GM19351 (cell line): Measurements from ENCODE around the gene PRPF38A.
"Not testable (repeated sequence)": the region's sequence is repeated elsewhere in the genome, so short reads cannot be mapped to it uniquely, and the experiment has no call there.

Experiments
- ATAC-seq: cut with Tn5 transposase; IDR thresholded peaks from one replicate; pipeline ENCODE4 v1.9.1; 2021; ENCODE audit warnings: mild to moderate bottlenecking, moderate library complexity; ENCODE audit not compliant: unreplicated experiment

PRPF38A gene, protein sequence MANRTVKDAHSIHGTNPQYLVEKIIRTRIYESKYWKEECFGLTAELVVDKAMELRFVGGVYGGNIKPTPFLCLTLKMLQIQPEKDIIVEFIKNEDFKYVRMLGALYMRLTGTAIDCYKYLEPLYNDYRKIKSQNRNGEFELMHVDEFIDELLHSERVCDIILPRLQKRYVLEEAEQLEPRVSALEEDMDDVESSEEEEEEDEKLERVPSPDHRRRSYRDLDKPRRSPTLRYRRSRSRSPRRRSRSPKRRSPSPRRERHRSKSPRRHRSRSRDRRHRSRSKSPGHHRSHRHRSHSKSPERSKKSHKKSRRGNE

DNA sequence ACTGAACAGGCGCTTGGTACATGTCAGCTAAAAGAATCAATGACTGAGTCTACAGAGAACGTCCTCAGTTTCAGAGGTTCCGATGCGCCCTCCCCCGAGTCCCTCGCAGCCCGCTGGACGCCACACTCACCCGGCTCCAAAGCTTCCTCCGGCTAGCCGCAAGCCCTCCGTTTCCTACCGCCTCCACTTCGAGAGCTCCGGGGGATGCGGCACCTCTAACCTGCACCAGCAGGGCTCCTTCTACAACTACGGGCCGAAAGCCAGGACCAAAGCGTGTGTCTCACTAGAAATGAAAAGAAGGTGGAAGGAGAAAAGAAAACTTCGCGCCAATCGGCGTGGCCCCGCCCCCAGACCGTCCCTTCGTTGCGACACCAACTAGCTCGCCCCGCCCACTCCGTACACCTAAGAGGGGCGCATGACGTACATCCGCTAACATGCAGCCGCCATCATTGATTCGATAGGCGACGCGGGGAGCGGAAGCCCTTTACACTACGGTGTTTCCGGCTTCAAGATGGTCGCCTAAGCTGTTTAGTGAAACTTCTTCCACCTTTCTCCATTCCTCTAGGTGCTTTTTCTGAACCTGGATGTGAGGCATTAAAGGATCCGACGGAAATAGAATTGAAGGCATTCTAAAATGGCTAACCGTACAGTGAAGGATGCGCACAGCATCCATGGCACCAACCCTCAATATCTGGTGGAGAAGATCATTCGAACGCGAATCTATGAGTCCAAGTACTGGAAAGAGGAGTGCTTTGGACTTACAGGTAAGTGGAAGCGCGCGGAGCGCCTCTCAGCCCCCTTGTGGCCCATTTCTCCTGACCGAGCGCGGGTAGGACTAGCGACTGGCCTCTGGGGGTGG, at the start of gene PRPF38A, which contains the start of gene ORC1:
TSS of gene PRPF38A (plus strand) at position 487 of the 859 bp plus-strand sequence. CDS start at position 635, 148 bp downstream.
TSS of gene ORC1 (minus strand) at position 308 of the 859 bp plus-strand sequence. CDS start 2,200 bp downstream, outside the sequence.
- ATAC-seq, result peak; percentile 87

DNA sequence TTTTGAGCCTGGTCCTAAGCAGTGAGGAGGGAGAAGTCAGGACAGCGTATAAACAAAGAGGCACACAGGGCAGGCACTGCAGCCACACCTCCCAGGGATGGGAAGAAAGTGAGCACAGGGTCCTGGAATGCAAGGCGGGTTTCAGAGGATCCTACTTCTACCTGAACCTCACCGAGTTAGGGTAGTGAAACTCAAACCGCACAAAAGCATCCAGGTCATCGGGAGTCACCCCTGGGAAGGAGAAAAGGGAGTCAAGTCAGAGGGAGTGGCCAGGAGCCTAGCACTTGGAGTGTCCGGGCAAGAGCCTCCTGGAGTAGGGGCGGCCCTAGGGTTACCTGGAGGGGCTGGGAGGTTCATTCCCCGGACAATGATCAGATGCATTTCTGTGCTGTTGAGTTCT, 49.0 kb upstream of the PRPF38A start:
- no peak for ATAC-seq

DNA sequence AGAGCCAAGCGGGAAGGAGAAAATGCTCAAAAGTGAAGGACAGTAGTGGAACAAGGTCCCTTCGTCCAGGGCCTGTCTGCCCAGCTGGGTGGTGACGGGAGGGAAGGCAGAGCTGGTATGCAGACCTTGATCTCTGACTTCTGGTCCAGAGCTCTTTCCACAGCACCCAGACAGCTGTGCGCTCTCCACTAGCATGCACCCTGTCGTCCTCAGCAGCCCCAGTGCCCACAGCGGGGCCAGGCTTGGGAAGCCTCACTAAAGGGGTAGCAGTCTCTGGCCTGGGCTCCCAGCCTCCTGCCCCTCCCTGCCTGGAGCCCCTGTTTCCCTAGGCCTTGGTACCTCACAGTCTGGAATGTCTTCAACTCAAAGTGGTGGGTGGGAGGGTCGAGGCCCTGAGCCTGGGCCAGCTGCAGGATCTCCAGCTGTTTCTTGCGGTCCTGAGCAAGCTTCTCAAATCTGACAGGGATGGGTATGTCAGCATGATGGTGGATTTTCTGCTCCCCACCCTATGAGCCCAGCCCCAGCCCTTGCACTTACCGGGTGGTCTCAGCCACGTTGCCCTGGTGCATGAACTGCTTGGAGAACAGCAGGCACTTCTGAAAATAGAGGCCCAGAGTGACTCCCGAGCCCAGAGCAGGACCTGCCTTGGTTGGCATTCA, 48.4 kb upstream of the PRPF38A start:
- ATAC-seq, result no peak

DNA sequence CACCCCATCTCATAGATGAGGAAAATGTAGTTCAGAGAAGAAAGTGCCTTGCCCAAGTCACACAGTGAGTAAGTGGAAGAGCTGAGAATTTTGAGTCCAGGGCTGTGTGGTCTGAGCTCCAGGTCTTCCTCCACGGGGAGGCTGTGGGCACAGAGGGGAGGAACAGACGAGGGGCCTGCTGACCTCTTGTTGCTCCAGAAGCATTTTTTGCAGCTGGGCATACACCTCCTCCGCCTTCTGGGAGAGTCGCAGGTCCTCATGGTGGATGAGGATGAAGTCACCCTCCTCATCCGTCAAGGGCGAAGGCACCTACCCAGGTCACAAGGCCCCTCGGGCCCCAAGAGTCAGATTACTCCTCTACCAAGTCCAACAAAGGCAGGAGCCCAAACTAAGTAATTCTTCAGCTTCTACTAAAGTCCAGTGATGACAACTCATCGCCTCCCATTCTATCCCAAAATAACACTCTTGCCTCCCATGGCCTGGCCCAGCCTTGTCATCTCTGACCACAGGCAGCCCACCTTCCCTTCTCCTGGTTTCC, 47.5 kb upstream of the PRPF38A start:
- no peak for ATAC-seq

DNA sequence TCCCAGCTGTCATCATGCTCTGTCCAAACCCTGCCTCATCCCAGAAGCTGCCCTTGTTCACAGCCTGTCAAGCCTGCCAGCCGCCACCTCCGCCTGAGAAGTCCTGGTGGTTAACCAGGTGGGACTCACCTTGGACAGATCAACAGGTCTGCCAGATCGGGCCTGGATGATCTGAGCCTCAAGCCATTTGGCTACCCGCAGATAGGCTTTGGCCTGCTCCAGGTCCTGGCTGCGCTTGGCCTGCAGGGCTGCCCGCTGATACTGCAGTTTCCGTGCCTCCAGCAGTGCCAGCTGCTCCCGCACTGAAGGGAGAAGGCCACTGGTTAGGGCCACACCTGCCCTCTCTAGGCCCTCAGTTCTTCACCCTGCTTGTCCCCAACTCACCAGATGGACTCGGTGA, 47.0 kb upstream of the PRPF38A start:
- ATAC-seq, result no peak

DNA sequence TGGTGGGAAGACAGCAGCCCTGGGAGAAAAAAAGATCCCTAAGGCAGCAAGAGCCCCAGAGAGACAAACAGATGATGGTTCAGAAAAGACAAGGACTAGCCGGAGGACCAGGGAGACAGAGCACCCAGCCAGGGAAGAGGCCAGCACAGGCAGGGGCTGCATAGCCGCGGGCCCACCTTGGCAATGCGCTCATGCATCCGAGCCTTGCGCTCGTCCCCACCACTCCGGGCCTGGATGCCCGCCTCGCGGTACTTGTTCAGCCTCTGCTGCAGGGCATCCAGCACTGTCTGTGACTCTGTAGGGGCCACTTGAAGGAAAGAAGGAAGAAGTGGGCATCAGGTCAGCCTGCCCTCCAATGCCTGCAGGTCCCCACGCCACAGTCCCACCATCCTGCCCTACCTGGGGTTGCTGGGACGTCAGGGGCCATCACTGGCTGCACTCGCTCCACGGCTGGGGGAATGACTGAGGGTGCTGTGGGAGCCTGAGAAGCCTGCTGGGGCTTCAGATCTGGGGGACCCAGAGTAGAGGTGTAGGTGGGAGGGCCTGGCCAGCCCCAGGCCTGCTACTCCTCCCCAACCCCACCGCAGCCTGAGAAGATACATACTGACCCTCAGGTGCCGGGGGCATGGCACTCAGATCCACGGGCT, 45.4 kb upstream of the PRPF38A start:
- no peak for ATAC-seq

DNA sequence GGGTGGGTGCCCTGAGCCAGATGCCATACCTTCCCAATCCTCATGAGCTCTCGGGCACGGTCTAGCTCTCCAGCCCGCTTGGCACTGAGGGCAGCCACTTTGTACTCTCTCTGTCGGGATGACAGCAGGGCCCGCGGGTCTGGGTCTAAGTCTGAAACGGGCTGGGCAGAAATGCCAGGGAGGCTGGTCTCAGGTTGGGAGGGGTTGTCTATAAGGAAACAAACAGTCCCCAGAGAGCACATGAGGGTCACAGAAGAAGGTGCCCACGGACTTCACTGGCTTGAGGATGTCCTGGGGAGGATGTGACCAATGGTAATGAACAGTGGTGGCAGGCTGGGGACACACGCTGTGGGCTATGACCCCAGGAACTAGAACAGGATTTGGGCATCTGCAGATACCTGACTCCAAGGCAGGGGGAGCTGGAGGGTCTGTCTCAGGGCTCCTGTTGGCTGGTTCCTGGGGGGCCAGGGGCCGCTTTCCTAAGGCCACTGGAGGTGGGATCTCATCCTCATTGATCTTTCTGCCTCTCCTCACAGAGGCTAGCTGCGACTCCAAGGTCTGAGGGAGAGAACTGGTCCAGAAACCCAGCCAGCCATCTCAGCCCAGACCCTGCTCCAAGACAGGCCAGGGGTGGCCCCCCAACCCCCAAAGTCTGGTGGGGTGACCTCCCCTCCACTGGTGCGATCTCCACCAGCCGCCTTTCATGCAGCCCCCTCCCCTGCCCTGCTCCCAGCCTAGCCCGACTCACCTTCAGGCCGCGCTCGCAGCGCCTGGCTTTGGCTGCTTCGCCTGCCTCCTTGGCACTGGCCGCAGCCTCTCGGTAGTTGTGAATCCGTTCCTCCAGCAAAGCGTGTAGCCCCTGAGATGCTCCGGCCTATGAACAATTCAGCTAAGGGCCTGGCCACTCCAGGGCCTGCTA, 44.5 kb upstream of the PRPF38A start:
- no peak for ATAC-seq

DNA sequence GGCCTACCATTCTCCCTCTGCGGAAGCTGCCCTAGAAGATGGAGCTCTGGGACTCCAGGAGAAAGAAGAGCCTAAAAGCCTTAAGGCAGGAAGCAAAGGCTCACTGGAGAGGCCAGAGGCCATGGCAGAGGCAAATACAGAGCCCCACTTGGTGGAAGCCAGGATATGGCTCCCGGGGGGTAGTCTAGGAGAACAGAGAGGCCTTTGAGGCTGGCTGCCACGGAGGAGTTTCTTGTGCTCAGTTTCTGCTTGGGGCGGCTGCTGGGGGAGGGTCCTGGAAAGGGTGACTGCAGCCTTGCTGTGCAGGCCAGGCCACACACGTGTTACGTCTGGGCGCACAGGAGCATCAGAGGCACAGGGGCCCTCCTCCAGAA, 43.8 kb upstream of the PRPF38A start:
- no peak for ATAC-seq

DNA sequence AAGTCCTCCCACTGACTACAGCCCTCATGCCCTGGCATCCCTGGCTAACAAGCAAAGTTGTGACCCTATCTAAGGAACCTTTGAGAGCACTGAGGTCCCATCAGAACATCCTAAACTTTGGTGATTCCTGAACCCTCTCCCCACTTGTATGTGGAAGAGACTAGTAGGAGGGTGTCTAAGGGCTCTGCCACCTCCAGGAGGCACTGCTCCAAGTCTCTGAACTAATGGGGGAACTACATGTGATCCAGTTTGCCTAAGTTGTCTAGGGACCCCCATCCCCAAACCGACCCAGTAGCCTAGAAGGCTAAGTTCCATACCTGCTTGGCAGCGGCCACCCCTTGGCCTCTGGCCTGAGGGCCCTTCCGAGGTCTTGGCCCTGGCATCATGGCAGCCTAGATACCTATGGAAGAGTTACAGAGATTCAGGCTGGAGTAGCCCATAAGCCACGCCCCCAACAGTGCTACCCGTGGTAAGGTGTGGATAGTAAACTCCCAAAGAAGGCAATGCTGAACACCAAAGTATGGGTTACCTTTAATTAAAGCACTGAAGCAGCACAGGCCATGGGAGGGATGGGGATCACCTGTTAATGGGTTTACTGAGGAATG, 40.1 kb upstream of the PRPF38A start:
- no peak for ATAC-seq

DNA sequence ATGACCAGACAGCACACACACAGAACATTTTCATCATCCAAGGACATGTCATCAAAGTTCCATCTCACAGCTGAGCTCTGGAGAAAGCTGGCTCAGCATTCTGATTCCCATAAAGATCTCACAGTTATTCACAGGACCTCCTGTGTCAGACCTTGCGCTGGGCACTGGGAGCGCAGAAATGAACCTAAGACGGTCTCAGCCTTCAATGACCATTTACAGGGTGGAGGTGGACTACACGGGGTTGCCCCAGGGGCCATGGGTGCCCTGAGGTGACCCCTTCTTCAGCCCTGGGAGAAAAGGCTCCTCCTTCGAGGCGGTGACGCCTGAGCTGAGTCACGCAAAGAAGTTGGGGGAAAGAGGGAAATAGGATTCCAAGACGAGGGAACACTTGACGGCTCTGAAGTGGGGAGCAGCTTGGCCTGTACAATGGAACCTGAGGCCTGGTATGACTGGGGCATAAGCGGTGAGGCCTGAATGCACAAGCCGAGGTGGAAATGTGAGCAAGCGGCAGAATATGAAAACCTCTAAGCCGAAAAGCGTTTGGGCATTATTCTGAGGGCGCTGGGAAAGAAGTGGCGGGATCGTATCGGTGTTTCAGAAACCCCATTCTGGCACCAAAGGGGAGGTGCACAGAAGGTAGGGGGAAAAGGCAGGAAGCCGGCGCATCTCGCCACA, 39.2 kb upstream of the PRPF38A start:
- no peak for ATAC-seq

DNA sequence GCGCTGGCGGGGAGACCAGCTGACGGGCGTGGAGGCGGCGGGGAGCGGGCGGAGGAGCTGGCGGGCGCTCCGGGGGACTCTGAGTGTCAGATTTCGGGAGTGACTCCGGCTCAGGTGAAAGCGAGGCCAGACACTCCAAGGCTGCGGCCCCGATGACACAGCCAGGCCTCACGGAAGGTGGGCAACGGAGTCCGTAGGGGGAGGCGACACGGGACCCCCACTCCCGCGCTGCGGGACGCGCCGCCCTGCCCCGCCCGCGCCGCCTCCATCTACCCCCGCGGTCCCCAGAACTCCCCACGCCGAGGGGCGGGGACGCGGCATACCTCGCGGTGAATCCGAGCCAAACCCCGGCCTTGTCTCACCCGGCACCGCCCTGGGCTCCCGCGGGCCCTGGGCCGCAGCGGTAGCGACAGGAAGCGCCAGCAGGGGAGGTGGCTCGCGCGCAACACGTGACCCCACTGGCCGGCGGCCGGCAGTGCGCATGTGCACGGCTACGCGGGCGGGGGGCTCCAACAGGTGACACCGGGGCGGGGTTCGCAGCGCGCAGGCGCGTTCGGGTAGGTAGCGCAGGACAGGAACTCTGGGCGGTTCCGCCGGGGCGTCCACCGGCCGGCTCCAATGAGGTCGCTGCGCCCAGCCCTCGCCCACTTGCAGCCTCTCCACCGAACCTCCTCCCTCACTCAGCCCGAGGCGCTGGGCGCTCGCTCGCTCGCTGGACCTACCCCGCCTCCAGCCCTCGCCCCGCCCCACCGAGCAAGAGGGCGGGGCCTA, 38.5 kb upstream of the PRPF38A start, which contains the start of gene CC2D1B:
TSS of gene CC2D1B (minus strand) at position 460 of the 771 bp plus-strand sequence. CDS start 1,585 bp downstream, outside the sequence.
- ATAC-seq, result peak; percentile 92

DNA sequence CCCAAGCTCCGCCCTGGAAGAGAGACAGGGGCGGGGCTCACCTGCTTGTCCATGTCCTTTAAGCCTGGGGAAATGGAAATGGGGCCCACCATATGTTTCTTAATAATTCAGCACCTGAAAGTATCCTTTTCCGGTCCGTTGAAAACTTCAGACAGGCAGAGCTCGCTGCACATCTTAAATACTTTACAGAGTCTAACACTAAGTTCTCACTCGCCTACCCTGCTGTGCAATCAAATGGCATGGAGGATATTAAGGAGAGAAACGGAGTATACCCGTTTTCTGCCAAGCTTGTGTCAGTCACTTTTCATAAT, 37.9 kb upstream of the PRPF38A start:
- ATAC-seq, result peak; percentile 5

DNA sequence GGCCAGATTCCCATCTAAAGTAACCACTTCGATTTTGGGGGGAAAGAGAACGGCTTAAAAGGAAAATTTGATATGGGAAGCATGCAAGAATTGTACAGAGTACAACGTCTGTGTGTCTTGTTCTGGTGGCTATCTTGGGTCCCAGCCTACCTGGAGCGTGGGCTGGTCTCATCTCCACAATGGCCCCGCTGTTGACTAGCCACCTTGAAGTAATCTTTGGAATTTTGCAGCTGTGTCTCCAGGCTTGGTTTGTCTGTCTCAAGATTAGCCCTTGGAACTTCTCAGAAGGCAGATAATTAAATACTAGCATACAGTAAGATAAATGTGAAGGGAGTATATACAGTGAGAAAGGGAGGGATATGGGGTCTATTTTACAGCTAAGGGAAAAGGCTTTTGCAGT, 37.1 kb upstream of the PRPF38A start:
- no peak for ATAC-seq

DNA sequence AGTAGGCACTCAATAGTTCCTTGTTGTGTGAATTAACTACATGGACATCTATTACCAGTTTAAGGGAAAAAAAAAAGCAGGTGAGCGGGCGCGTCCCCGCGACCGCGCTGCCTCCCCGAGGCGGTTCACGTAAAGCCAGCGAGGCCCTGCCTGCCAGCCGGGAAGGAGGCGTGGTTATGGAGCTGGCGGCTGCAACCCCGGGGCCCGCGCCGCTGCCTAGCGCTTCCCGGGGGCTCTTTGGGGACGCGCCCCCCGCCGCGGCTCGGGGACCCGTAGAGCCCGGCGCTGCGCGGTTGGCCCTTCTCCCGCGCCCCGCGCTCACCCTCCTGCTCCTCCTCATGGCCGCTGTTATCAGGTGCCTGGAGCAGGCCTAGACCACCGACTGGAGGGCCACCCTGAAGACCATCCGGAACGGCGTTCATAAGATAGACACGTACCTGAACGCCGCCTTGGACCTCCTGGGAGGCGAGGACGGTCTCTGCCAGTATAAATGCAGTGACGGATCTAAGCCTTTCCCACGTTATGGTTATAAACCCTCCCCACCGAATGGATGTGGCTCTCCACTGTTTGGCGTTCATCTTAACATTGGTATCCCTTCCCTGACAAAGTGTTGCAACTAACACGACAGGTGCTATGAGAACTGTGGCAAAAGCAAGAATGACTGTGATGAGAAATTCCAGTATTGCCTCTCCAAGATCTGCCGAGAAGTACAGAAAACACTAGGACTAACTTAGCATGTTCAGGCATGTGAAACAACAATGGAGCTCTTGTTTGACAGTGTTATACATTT, 35.8 kb upstream of the PRPF38A start:
- no peak for ATAC-seq

DNA sequence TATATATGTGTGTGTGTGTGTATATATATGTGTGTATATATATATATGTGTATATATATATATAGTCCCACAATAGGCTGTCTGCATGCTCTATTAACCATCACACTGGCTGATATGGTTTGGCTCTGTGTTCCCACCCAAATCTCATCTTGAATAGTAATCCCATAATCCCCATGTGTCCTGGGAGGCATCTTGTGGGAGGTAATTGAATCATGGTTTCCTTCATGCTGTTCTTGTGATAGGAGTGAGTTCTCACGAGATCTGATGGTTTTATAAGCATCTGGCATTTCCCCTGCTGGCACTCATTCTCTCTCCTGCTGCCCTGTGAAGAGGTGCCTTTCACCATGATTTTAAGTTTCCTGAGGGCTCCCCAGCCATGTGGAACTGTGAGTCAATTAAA, 34.6 kb upstream of the PRPF38A start:
- ATAC-seq, result not testable (repeated sequence)

DNA sequence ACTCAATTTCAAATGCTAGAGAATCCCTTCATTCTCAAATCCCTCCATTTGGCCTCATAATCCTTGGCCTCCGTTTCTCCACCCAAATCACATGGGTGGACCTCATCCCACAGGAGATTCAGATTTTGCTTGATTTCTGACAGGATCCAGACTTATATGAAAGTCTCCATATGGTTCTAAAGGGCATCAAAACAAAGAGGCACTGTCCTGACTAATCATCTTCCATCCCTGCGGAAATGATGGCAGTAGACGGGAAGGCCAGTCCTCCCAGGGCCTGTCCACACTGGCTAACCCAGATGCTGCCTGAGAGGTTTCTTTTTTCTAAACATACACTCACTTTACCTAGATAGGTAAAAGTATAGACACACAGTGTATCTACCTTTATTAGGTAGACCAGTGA, 19.0 kb upstream of the PRPF38A start:
- ATAC-seq, result no peak

DNA sequence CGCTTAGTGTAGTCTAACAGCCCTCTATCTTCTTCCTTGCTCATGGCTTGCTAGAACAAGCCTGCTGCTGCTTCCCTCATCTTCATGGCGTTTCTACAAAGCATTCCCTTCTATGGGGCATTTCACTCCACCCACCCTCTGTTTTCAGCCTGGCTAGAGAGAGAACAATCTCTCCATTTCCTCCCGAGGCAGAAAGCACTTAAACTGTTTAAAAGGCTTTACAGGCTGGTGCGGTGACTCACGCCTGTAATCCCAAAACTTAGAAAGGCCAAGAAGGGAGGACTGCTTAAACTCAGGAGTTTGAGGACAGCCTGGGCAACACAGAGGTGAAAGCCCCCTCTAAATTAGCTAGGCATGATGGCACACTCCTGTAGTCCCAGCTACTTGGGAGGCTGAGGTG, 17.9 kb upstream of the PRPF38A start:
- no peak for ATAC-seq
